T-helper 2 cell treated with Interferon-gamma antibody and Interleukin-4, amounts not matched to agents 100 ng/mL and 5 ng/mL, for 36 hours (primary cell): ENCODE measurements around the gene LHFPL3. TPM values are rescaled to one million over a fixed set of nuclear protein-coding genes. Genes with fewer than 3 reads are reported as not detected.
"Not testable (repeated sequence)": the region's sequence is repeated elsewhere in the genome, so short reads cannot be mapped to it uniquely, and the experiment has no call there.

Experiments
- intact Hi-C: fragments of 100-400 bp; cut with micrococcal nuclease; formaldehyde crosslinking; loops from one replicate; pipeline ENCODE4 v1.15.1; 2023
- total RNA-seq: library from RNA; stranded (reverse); gene quantifications from 2 replicates; pipeline ENCODE4 v1.2.3, GENCODE V29; 2022

The LHFPL3 gene
- total RNA-seq, 1 donor from 2014 or later, result not detected

DNA sequence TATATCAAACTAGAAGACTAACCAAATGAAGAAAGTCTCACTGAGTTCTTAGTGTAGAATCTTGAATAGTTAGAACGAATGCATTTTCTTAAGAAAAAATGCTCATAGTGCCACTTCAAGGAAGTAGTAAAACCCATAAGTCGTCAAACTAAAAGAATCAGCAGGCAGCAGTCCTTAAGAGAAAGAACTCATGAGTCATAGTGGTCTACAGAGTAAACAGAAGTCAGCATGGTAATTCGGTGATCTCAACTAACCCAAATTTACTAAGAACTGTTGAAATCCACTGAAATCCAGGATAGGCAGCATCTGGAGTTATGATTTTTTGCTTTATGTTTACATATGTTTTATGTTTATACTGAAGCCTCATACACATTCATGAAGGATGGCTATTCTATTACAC, 256.2 kb downstream of the LHFPL3 start:
- intact Hi-C loops, result no loop called here

GRCh38 chr7:104595591-104595990, 267.2 kb downstream of the LHFPL3 start:
- intact Hi-C loops, result not testable (repeated sequence)

- intact Hi-C loops, result no loop called here
Observed at GRCh38 chr7:104603957-104604356, 275.6 kb downstream of the LHFPL3 start.

GRCh38 chr7:104604706-104605105, 276.3 kb downstream of the LHFPL3 start:
- intact Hi-C loops, result no loop called here

GRCh38 chr7:104621321-104621720, 292.9 kb downstream of the LHFPL3 start:
- intact Hi-C loops, result no loop called here

DNA sequence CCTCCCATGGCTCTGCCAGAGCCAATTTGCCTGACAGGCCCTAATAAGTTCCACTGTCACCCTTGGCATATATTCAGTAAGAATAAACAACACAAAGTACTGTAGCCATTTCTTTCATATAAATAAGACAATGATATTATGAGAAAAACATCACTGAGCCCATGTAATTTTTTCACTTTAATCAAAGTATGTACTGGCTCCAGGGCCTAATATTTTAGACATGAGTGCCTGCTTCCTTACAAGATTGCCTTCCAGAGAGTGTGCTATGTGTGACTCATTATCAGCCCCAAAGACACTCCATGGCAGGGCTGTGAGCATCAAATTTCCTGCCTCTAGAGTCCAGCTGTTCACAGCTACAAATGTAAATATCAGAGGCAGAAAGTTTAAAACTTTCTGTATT, 297.6 kb downstream of the LHFPL3 start:
- intact Hi-C loops, result no loop called here

- intact Hi-C loops, result no loop called here
Observed at GRCh38 chr7:104627516-104627915, 299.1 kb downstream of the LHFPL3 start.

DNA sequence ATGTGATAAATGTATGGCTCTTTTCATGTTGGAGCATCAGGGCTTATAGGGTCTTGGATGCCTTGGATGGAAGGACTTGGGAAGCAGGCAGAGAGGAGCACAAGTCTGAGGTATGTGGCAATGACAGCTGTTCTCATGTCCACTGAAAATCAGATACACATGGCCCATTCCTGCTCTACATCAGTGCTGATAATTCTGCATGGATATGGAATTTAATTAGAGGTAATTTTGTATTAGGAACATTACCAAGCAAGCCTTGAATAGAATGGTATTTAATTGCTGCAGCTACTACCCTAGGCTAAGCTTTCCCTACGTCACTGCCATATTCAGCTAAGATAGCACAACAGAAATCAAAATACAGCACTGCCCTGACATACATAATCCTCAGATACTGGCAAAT, 299.6 kb downstream of the LHFPL3 start:
- intact Hi-C loops, result no loop called here

GRCh38 chr7:104629408-104629807, 301.0 kb downstream of the LHFPL3 start:
- intact Hi-C loops, result no loop called here

DNA sequence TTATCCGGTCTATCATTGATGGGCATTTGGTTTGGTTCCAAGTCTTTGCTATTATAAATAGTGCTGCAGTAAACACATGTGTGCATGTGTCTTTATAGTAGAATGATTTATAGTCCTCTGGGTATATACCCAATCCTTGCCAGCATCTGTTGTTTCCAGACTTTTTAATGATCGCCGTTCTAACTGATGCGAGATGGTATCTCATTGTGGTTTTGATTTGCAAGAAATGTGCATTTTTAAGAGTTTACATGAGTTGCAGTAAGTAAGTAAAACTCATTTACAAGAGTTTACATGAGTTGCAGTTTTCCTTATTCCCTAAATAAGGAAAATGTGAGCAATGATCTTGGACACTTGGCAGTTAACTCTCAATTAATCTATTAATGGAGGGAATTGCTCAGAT, 312.1 kb downstream of the LHFPL3 start:
- intact Hi-C loops, result loop anchor here (5.0 kb wide), 1 partner anchor 277 kb away; no protein-coding TSS in a partner anchor

DNA sequence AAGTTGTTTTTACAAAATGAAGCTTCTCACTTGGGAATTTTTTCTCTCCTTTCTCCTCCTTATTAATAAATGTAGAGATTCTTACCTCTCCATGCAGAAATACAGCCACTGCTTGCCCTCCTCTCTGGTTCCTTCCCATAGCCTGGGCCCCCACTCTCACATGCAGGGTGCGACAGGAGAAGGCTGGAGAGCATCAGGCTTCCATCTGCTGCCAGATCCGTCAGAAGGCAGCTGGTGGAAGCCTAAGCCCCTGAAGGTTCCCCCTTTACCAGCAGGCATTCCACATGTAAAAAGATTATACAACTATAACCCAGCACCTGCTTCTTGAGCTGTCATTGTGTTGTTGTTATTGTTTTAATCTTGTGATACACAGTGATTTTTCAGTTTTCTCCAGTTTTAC, 314.2 kb downstream of the LHFPL3 start:
- intact Hi-C loops, result loop anchor here (5.0 kb wide), 1 partner anchor 275 kb away; no protein-coding TSS in a partner anchor

DNA sequence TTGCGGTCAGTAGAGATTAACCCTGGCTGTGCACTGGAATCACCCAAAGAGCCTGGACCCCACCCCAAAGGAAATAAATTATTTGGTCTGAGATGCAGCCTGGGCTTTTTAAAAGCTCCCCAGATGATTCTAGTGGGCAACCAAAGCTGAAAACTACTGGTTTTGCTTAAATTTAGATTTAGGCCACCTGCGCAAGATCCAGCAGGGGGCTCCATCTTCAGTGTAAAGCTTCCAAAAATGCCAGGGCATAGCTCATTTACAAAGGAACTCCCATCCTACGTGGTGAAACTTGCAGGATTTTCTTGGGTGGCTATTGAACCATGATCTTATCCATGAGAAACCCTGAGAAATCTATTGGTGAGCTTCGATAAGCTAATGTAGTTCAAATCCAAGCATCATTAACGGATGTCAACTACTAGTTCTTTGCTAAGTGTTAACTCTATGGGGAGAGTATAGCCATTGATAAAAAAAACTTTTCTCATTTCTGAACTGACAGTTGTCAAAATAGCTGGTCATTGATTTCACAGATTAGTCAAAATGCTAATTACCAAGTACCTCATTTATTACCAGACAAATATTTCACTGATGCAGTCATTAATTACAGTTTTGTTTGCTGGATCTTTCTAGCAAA, 315.3 kb downstream of the LHFPL3 start:
- intact Hi-C loops, result loop anchor here (5.0 kb wide), 1 partner anchor 274 kb away; no protein-coding TSS in a partner anchor

DNA sequence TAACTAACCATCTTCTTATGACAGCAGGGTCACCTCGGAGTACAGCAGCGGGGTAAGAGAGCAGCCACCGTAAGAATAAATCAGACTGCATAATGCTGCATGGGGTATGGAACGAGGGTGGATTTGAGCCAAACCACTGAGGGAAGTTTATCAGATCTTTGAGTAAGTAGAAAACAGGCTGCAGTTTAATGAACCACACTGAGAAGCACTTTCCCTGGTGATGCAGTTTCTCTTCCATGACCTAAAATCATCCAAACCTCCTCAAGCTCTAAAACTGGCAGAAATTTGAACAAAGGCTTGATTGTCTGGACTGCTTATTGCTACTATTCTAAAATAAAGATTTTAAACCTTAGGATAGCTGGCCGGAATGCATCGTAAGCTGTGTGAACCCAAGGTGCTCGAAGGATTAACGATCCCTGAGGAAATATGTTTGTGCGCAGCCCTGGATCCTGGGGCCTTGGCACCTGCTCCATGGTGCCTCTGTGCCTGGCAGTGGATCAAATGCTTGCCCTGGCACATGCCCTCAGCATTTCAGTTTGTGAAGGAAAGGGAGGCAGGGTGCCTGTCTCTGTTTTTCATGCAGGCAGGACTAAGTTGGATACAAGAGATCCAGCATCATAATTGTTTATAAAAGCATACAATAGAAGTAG, 322.7 kb downstream of the LHFPL3 start:
- intact Hi-C loops, result no loop called here

DNA sequence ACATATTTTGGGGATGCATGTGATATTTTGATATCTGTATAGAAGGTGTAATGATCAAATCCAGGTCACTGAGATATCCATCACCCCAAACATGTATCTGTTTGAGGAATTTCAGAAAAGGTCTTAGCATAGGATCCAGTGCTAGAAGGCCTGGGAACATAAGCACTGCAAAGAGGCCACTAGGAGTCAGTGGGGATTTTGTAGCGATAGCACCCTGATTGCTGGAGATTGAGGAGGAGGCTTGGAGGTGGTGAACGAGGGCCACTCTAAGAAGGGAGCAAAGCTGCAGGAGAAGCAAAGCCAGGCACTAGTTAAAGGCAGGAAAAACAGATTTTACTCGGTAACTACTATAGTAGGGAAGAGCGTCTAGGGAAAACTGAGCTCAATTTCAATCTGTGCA, 324.0 kb downstream of the LHFPL3 start:
- intact Hi-C loops, result no loop called here

DNA sequence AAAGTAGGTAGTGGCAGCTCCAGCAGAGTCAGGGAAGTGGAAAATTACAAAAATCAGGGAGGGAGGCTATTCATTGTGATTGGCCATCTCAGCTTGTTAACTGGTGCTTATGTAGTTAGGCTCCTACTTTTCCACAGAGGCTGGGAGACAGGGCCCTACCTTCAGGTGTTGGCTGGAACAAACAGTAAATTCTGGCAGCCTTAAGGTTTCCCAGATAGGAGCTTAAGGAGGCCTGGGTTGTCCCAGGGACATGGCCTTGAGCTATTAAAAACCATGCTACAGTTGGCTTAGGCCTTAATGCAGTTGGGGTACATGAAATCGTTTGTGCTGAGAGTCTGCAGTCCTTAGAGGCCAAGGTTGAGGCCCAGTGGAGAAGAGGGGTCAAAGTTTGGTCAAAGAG, 324.5 kb downstream of the LHFPL3 start:
- intact Hi-C loops, result no loop called here

DNA sequence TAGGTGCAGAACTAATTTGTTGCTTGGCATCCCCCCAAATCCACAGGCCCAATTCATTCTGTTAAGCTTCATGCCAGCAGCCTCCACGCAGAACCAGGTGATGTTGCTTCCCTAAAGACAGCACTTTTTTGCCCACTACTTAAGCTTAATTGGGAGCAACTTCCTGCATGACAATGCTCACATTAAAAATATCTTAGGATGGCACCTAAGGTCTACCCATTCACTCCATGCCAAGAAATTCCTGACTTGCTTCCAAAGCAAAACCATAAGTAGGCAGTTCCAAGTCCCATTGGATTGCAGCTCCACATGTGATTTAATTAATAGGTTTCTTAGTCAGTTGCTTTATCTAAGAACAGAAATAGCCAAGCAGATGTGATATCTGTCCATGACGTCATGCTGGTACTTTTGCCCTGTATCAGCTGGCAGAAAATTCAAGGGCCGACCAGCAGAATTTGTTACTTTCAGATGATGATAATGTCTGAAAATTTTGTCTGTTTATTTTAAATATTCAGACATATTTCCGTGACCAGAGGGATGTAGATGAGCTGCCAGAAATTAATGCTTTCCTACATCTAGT, 325.5 kb downstream of the LHFPL3 start:
- intact Hi-C loops, result no loop called here

DNA sequence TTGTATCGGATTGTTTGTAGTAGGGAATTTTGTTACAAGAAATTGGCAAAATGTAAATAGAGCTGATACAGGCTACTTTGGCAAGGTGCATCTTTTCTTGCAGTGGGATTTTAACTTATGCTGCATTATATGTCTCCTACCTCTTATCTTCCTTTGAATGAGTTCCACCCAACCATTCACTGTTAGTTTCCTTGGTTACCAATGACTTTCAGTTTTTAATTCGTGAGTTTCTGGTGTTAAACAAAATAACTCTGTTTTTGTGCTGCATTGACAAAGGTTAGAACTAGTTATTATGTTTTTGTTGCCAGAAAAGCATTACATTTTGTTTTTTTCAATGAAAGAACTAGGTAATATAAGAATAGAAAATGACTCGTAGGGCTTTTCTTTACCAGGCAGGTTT, 327.2 kb downstream of the LHFPL3 start:
- intact Hi-C loops, result no loop called here

DNA sequence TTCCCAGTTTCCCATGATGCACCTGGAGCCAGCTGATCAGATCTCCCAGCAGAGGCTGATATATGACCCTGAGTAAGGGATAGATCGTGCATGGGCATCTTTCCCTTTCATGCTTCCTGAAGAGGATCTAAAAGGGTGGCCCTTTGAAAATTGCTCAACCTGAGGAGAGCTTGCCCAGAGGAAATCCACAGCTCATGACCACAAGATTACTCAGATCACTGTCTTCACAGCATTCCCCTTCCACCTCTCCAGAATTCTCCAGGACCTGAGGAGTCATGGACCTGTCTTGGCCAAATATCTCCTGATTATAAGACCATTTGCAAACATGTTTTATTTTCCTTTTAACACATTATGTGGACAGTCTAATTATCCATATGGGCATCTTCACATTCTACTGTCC, 328.1 kb downstream of the LHFPL3 start:
- intact Hi-C loops, result no loop called here

DNA sequence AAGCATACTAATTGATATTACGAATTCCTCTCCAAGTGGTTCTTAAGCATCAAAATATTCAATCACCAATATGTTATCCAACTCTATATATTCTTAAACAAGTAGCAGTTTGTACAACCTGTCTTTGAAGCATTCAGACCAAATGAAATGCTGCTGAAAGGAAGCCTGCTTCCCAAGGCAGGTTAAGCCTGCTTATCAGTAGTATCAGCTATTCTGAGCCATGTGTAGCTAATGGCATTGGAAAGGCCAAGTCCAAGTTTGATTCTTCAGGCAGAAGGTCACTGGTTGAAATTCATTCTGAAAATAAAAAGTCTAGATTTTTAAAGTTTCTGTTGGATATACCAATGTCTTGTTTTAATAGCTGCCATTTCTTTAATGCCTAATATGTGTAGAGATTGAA, 328.7 kb downstream of the LHFPL3 start:
- intact Hi-C loops, result no loop called here

- intact Hi-C loops, result no loop called here
Observed at GRCh38 chr7:104661575-104661974, 333.2 kb downstream of the LHFPL3 start.

GRCh38 chr7:104664648-104665047, 336.2 kb downstream of the LHFPL3 start:
- intact Hi-C loops, result no loop called here

- intact Hi-C loops, result no loop called here
Observed at GRCh38 chr7:104677587-104677986, 349.2 kb downstream of the LHFPL3 start.

- intact Hi-C loops, result no loop called here
Observed at GRCh38 chr7:104679085-104679484, 350.7 kb downstream of the LHFPL3 start.
